ENCODE measurements around the gene TOR1A.
"Not testable (repeated sequence)": the region's sequence is repeated elsewhere in the genome, so short reads cannot be mapped to it uniquely, and the experiment has no call there.

The TOR1A gene

DNA sequence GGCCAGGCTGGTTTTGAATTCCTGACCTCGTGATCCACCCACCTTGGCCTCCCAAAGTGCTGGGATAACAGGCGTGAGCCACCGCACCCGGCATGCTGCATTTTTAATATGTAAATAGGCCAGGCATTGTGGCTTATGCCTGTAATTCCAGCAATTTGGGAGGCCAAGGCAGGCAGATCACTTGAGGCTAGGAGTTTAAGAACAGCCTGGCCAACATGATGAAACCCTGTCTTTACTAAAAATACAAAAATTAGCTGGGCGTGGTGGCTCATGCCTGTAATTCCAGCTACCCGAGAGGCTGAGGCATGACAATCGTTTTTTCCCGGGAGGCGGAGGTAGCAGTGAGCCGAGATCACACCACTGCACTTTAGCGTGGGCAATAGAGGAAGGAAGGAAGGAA lies 39.0 kb downstream of the TOR1A start:
- in situ Hi-C loops (cut with MboI; ENCODE audit: low sequenced_read_pairs): loop anchor here (5.0 to 10.0 kb wide), 3 partner anchors 48 to 650 kb away; partner anchors contain the start of gene ASB6

DNA sequence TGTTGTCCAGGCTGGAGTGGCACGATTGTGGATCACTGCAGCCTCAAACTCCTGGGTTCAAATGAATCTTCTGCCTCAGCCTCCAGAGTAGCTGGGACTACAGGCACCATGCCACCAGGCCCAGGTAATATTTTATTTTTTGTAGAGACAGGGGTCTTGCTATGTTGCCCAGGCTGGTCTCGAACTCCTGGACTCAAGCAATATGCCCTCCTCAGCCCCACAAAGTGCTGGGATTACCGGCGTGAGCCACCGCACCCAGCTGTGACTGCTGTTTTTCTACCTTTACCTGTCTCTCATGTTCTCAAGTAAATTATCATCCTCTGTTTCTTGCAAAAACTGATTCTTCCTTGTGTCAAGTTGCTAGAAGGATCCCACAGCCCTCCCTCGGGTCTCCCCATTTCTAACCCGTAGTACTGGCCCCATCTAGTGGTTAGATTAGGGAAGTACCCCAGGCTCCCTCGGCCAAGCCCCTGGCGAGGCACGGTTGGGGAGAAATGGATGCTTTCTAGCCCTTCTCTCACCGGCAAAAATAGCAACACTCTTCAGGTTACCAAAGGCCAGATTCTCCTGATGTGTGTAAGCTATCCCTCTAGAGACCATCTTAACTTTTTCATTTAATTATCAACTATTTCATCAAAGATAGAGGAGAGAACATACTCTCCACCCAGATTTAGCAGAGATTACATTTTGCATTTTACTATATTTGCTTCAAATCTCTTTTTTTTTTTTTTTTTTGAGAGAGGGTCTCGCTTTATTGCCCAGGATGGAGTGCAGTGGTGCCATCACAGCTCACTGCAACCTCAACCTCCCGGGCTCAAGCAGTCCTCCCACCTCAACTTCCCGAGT lies 40.2 kb downstream of the TOR1A start:
- in situ Hi-C loops (cut with MboI; ENCODE audit: low sequenced_read_pairs): loop anchor here (5.0 to 10.0 kb wide), 3 partner anchors 46 to 649 kb away; partner anchors contain the start of gene ASB6

GRCh38 chr9:129781981-129782380 lies 42.0 kb downstream of the TOR1A start:
- in situ Hi-C loops (cut with MboI; ENCODE audit: low sequenced_read_pairs): loop anchor here (5.0 to 10.0 kb wide), 3 partner anchors 45 to 647 kb away; partner anchors contain the start of gene ASB6

GRCh38 chr9:129781131-129781530 lies 42.8 kb downstream of the TOR1A start:
- in situ Hi-C loops (cut with MboI; ENCODE audit: low sequenced_read_pairs): loop anchor here (5.0 to 10.0 kb wide), 3 partner anchors 44 to 646 kb away; partner anchors contain the start of gene ASB6

GRCh38 chr9:129779560-129780190 lies 44.3 kb downstream of the TOR1A start:
- in situ Hi-C loops (cut with MboI; ENCODE audit: low sequenced_read_pairs): loop anchor here (5.0 to 10.0 kb wide), 3 partner anchors 42 to 645 kb away; partner anchors contain the start of gene ASB6

- in situ Hi-C loops (cut with MboI; ENCODE audit: low sequenced_read_pairs): no loop called here
Observed at GRCh38 chr9:129778469-129778868, 45.5 kb downstream of the TOR1A start.

DNA sequence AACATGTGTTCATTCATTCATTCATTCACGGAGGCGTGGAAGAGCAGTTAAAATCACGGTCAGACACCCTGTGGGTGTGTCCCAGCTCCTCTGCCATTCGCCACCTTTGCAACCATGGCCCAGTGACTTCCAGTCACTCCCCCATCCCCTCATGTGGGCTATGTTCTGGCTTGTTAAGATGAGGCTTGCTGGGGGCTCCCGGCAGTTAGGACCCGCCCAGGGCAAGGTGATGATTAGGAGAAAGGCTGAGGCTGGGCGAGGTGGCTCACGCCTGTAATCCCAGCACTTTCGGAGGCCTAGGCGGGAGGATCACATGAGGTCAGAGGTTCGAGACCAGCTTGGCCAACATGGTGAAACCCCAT lies 46.2 kb downstream of the TOR1A start:
- in situ Hi-C loops (cut with MboI; ENCODE audit: low sequenced_read_pairs): no loop called here

DNA sequence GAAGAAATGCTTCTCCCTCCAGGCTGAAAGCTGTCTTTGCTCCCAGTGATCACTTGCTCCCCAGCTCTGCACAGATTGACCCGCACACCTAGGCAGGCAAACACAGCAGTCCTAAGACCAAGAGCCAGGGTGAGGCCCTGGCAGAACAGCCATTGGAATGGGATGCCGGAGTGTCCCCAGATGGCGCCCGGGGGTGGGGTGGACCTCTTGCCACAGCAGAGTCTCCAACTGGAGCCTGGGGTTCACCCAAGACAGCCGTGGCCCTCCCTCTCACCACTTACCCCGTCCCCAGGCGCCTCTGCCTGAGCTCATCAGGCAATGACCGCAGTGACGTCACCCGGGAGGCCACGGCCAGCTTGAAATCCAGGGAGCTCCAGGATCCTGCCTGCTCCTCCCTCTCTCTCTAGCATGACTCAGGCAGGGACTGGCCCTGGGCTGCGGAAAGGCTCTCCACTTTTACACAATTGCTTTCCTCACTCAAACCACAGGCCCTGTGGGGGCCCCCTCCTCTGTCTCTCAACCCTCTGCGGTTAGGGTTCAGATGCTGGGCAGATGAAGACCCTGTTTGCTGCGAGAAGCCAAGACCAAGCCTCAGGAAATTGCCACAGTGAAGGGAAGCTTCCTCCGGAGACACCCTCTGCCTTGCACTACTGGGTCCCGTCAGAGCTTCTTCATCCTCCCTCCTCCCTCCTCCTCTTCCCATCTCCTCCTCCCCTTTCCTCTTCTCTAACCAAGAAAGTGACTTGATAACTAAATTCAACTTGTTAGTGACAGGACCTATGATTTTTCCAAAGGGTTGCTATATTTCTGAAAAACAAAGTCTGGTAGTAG lies 46.8 kb downstream of the TOR1A start:
- in situ Hi-C loops (cut with MboI; ENCODE audit: low sequenced_read_pairs): no loop called here

- in situ Hi-C loops (cut with MboI; ENCODE audit: low sequenced_read_pairs): no loop called here
Observed at GRCh38 chr9:129776566-129776937, 47.4 kb downstream of the TOR1A start.

- in situ Hi-C loops (cut with MboI; ENCODE audit: low sequenced_read_pairs): not testable (repeated sequence)
Observed at GRCh38 chr9:129776096-129776495, 47.8 kb downstream of the TOR1A start.

GRCh38 chr9:129775448-129775798 lies 48.5 kb downstream of the TOR1A start:
- in situ Hi-C loops (cut with MboI; ENCODE audit: low sequenced_read_pairs): no loop called here

DNA sequence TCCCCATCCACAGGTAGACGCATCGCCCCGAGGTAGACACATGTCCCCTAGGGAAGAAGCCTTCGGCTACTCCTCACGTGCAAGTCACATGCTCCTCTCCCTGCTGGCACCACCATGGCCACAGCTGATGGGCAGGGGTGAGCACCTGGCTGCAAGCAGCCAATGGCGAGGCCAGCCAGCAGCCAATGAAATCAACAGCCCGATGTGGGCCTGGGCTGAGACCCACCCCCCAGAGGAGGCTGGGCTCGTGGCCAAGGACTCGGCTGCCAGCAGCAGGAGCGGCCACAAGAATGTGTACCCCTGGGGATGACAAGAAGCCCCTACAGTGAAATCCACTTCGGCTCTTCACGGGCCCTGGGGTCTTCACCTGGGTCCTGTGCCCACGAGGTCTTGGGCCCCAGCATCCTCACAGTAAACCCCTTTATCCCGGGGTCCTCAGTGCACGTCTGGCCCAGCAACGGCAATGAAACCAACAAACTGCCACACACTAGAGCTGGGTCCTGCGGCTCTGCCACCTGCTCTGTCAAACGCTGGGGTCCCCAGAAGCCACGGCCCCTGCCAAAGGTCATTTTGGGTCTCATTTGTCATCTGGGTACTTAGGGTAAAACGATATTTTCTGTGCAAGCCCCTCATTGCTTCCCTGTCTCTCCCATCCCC lies 49.0 kb downstream of the TOR1A start:
- in situ Hi-C loops (cut with MboI; ENCODE audit: low sequenced_read_pairs): no loop called here

DNA sequence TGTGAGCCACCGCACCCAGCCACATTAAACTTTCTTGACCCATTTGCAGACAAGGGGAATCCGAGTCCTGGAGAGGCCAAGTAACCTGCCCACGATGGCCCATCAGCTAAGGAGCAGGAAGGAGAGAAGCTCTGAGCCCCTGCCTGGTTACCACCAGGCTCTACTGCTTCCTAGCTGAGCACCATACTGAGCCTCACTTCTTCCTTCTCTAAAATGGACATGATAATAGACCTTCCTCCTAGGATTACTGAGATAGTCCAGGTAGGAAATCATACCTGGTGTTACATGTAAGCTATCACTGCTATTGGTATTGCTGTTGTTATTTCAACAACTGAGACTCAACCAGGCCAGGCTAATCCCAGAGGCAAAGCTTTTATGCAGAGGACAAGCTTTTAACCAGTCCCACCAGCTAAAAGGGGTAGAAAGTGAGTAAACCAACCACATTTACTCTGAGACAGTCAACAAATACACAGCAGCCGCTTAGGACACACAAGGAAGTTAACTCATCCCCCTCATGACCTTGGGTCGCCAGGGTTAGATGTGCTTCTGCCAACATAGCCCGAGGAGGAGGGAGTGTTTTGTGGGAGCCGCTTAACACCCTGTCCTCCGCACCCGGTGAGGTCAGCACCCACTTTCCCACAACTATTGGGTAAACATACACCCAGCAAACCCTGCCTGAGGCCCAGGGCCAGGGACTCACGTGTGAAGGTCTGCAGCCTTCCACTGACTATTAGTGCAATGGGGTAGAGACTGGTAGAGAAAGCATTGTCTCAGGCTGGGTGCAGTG lies 50.5 kb downstream of the TOR1A start:
- in situ Hi-C loops (cut with MboI; ENCODE audit: low sequenced_read_pairs): no loop called here

DNA sequence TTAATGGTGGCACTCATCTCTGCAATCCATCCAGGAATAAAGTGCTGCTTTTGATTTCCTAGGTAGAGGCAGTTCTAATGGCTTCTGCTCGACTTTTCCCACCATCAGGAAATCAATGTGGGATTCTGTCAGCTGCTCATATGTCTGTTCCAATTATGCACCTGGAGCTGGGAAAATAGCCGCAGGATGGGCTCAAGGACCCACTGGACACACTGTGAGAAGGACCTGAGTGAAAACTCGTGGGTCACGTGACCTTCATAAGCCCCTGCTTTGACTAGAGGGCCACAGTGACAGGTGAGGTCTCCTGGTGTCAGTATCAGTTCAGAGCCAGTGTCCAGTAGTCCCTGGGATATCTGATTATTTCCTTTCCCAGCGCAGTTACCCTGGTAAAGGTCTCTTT lies 53.2 kb downstream of the TOR1A start:
- in situ Hi-C loops (cut with MboI; ENCODE audit: low sequenced_read_pairs): no loop called here

DNA sequence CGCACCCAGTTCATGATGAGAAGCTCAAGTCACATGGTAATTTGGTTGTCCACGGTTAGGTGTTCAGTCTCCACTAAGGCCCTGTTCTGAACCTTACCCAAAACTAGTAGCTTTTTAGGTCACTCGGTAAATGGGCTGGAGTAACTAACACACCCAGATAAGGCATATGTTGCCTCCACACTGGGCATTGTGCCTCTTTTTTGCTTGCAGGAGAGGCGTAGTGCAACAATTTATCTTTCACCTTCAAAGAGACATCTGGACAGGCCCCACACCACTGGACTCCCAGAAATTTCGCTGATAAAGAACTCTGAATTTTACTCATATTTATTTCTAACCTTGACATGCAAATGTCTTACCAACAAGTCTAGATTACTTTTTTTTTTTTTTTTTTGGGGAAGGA lies 54.3 kb downstream of the TOR1A start:
- in situ Hi-C loops (cut with MboI; ENCODE audit: low sequenced_read_pairs): no loop called here

GRCh38 chr9:129768486-129768885 lies 55.5 kb downstream of the TOR1A start:
- in situ Hi-C loops (cut with MboI; ENCODE audit: low sequenced_read_pairs): no loop called here

- in situ Hi-C loops (cut with MboI; ENCODE audit: low sequenced_read_pairs): no loop called here
Observed at GRCh38 chr9:129765764-129766317, 58.1 kb downstream of the TOR1A start.

DNA sequence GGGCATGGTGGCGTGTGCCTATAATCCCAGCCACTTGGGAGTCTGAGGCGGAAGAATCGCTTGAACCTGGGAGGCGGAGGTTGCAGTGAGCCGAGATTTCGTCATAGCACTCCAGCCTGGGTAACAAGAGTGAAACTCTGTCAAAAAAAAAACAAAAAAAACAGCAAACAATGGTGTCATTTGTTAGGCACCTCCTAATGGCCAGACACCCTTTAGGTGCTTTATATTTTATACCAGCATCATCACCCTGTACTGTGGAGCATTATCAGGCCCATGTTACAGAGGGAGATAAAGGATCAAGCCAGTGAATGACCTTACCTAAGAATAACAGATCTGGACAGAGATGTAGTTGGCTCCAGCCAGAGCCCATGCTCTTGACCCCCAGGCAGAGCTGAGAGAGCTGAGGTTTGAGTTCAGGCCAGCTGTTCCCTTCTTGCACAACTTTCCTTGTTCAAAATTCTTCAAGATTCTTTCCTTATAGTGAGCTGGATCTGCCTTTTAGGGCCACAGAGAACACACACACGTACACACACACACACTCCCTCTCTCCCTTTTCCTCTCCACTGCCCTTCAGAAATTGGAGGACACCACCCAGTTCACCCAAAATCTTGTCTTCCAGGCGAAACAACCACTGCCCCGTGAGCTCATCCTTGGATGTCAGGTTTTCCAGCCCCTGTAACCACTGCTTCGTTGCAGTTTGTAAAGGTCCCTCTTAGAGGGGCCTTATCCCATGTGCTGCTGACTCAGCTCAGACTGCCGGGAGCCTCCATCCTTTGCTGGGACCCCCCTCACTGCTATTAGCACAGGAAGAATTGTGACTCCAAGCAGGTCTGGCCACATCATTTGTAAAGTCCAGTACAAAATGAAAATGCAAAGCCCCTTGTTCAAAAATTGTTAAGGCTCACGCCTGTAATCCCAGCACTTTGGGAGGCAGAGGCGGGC lies 60.7 kb downstream of the TOR1A start:
- in situ Hi-C loops (cut with MboI; ENCODE audit: low sequenced_read_pairs): no loop called here
